Bronchial smooth muscle cell (primary cell): ENCODE measurements around the gene IL15RA. TPM values are rescaled to one million over a fixed set of nuclear protein-coding genes. Genes with fewer than 3 reads are reported as not detected.

Source experiments
- total RNA-seq: library from RNA; depleted of rRNA; stranded (reverse); fragments of >200 nt; gene quantifications from 2 replicates; pipeline ENCODE4 v1.2.1, GENCODE V29; 2014

IL15RA gene, protein sequence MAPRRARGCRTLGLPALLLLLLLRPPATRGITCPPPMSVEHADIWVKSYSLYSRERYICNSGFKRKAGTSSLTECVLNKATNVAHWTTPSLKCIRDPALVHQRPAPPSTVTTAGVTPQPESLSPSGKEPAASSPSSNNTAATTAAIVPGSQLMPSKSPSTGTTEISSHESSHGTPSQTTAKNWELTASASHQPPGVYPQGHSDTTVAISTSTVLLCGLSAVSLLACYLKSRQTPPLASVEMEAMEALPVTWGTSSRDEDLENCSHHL
- total RNA-seq, result 1.4 and 5.3 TPM in 2 replicates

DNA sequence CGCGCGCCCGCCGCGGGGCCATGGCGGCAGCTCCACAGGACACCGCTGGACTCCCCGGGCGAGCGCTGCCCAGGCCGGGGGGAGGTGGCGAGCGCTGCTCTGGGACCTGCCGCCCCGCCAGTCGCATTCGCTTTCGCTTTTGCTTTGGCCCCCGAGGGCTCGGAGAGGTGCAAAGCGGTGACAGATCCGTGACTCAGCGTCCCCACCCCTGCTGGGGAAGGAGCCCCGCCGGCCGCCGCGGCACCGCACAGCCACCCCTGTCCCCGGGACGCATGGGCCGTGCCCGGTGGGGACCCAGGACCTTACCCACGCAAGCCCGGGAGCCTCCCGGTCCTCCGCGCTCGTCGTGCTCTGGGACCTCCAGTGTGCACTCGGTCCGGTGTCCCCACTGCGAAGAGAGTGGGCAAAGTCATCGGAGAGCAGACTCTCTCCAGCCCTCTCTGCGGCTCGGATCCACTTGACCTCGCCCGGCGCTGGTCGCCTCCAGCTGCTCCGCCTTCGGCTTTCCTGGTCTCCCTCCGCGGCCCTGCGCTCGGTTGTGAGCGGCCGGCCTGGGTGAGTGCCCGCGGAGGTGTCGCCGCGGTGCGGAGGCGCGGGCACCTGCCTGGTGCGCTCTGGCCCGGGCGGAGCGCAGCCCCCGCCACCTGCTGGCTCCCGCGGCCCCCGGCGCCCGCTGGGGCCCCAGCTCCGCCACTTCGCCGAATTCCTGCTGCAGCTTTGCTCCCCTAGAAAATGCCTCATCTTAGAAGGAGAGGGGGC is at the start of gene IL15RA:
TSS of gene IL15RA (minus strand) at position 73 of the 759 bp plus-strand sequence. CDS start at position 22, 51 bp downstream.

Other genes with a start within 250 kb of the IL15RA start
- 431 and 544 TPM in 2 replicates for gene GDI2, start 164.1 kb downstream of the IL15RA start, total RNA-seq
- 7.4 and 9.0 TPM in 2 replicates for gene ANKRD16, start 87.7 kb downstream of the IL15RA start, total RNA-seq
- gene FBH1, start 87.3 kb downstream of the IL15RA start, total RNA-seq, result 92.7 and 131 TPM in 2 replicates
- not detected in 2 replicates for gene IL2RA, start 84.8 kb upstream of the IL15RA start, total RNA-seq
- gene RBM17, start 111.5 kb upstream of the IL15RA start, total RNA-seq, result 37.4 and 39.1 TPM in 2 replicates
- gene PFKFB3, start 225.4 kb upstream of the IL15RA start, total RNA-seq, result 19.4 and 24.4 TPM in 2 replicates